NAMALWA (cell line): ENCODE measurements around the gene NRXN3.

Experiments
- DNase-seq: peaks from one replicate; pipeline ENCODE4 v3.0.0-alpha.2; 2015; ENCODE audit warnings: low spot score

Gene NRXN3

GRCh38 chr14:79293482-79294177 lies 1123.5 kb downstream of the NRXN3 start:
- no peak for DNase-seq

DNA sequence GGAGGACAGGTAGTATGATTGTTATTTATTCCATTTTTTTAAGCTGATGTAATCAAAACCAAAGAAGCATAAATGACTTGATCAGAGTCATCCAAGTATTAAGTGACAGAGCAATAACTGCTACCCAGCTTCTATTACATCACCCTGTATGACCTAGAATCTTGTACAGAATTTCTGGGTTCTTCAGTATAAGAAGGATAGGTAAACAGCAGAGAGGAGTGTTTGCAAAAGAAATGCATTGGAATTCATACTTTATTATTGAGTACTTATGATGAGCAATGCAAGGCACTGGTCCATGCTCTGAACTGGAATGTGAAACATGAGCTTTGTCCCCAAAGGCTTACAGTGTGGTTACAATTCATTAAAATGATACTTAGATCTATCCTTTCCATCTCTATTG lies 1124.3 kb downstream of the NRXN3 start:
- DNase-seq = no peak

- no peak for DNase-seq
Observed at GRCh38 chr14:79295385-79295784, 1125.2 kb downstream of the NRXN3 start.

DNA sequence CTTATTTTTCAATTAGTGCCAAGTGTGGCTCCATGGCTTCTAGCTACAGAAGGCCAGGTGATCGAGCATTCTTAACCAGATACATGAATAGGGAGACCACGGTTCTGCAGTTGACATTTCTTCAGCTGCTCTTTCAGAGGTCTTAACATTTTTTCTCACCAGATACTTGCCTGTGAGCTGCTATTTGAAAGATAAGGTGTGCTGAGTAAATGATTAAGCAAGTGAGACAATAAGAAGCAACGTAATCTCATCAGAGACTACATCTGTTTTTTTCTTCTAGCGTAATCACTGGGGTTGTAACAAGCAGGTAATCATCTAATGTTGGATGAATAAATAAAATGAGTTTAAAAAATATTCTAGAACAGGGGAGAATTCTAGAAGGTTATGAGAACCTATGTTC lies 1128.2 kb downstream of the NRXN3 start:
- no peak for DNase-seq

- DNase-seq = no peak
Observed at GRCh38 chr14:79299162-79299561, 1129.0 kb downstream of the NRXN3 start.

DNA sequence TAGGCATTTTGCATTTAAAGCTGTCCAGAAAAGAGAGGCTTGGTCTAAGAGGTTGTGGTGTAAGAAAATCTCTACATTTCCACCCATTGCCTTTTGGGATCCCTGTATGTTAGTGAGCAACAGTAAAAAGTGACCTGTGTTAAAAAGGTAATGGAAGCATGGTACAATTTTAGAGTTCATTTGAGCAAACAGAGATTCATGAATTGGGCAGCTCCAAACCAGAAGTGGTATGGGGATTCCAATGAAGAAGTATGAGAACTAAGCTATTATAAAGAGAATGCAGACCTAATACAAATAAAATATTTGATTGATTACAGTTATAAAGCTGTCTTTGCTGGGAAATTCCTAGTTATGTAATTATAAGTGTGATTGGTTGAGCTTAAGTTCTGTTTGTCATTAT lies 1134.1 kb downstream of the NRXN3 start:
- DNase-seq = no peak

DNA sequence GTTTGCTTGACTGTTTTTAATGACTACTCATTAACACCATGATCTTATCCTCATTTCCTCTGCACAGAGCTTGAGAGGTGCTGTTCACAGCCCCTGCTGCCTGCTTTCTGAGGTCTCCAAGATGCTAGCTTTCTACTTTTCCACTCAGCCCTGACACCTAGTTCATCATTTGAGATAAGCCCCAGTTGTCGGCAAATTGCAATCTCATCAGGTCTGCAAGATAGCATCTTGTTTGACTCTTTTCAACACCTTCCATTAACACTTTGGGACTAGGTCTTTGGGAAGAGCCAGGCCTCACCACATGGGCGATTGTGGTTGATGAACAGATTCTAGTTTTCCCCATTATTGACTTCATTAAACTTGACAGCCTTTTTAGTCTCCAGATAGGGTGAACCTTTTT lies 1136.4 kb downstream of the NRXN3 start:
- DNase-seq = no peak

DNA sequence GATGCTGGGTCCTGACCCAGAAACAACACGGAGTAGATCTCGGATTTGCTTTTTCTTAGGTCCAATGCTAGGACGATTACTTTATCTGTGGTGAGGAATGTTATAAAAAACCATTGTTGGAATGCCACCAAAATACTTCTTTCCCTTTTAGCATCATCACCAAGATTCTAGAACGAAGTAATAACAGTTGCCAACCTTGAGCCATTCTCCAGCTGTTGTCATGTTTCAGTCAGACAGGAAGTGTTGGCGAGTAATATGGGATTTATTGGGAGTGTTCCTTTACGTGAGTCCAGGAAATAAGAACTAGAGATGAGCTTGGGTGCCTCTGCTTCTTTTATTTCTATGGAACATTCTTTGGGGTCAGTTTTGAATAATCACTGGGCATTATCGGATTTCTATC lies 1148.2 kb downstream of the NRXN3 start:
- no peak for DNase-seq

DNA sequence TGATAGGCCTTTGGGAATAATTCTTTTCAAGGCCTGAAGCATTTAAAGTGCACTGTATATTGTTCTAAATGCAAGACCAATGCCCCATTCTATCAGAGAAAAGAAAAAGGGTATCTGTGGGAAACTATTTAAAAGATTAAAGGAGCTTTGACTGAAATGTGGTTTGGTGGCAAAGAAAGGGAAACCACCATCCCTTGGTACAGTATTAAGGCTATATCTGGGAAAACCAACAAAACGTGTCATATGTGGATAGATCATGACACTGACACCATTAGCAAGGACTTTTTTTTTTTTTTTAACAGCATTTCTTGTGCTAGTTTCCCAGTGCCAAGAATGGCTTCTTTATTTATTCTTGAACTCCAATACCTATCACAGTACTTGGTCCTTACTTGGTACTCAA lies 1150.4 kb downstream of the NRXN3 start:
- DNase-seq = no peak

DNA sequence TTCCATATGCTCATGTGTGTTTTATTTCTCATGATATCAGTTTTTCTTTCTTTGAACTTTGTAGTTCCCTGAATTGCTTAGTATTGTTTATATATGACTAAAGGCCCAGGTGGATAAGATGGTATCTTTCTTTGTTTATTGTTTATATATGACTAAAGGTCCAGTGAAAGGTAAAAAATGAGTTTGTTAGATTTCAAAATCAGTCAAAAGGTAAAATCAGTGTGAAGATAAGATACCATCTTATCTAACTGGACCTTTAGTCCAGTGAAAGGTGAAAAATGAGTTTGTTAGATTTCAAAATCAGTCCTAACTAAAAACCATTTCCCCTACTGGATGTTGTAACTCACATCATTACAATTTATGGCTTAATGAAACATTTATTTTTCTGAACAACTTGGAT lies 1150.9 kb downstream of the NRXN3 start:
- no peak for DNase-seq

DNA sequence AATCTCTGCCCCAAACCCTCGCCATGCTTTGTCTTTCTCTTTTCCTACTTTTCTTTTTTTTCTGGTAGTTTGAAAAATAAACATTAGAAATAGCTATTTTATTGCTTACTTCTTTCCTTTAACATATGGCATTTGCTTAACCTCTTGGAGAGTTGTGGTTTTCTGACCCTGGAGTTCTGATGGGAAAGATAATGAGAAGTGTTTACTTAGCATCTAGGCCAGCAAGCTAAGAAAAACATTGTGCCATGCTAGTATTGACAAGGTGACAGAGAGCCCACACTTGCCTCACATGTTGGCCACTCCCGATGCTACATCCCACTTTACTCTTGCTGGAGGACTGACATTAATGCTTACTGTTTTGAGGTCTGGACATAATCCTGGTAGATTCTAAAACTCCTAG lies 1154.9 kb downstream of the NRXN3 start:
- DNase-seq = no peak

DNA sequence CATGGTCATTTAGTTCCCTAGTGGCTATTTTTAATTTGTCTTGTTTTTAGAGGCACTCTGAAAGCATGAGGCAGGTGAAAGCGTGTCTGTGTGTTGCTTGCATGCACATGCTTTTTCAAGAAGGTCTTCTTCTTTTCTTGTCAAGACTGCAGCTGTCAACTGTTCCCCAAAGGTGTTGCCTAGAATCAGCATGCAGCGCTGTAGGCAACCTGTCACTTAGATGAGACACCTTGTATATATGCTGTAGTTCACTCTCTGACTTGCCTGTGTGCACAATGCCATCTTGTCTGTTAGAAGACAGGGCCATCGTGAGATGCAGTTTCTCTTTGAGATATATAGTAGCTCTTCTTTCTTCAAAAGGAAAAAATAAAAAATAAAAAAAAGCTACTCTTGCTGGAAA lies 1155.4 kb downstream of the NRXN3 start:
- DNase-seq = no peak

GRCh38 chr14:79328863-79329262 lies 1158.7 kb downstream of the NRXN3 start:
- no peak for DNase-seq

DNA sequence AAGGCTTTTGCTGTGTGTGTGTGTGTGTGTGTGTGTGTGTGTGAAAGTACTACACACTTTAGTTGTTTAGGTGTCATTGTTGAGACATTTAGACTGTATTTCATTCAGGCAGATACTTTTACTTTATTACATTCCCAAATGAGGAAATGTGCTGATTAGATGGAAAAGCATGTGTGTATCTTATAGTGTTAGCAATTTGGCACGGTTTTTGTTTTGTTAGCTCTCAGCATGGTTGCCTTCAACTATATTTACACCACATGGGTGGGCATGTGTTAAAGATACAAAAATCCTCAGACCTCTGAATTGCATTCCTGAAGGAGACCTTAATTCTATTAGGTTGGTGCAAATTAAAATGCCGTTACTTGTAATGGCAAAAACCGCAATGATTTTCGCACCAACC lies 1161.7 kb downstream of the NRXN3 start:
- no peak for DNase-seq

GRCh38 chr14:79332504-79333197 lies 1162.5 kb downstream of the NRXN3 start:
- no peak for DNase-seq

DNA sequence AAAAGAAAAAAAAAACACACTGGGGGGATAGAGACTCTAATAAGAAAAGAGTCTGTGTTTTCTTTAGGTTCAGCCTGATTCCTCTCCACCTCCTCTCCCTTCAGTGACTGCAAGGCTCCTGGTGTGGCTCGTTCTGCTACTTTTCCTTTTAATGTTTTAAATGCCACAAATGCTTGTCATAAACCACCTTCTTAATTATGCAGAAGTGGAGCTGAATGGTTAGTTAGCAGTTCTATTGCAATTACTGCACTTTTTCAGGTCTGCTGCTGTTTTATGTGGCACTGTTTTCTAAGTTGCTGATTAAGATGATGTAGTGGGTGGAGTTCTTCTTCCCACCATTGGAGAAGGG lies 1163.0 kb downstream of the NRXN3 start:
- no peak for DNase-seq

- no peak for DNase-seq
Observed at GRCh38 chr14:79334272-79334671, 1164.1 kb downstream of the NRXN3 start.

GRCh38 chr14:79337761-79338160 lies 1167.6 kb downstream of the NRXN3 start:
- DNase-seq = no peak

DNA sequence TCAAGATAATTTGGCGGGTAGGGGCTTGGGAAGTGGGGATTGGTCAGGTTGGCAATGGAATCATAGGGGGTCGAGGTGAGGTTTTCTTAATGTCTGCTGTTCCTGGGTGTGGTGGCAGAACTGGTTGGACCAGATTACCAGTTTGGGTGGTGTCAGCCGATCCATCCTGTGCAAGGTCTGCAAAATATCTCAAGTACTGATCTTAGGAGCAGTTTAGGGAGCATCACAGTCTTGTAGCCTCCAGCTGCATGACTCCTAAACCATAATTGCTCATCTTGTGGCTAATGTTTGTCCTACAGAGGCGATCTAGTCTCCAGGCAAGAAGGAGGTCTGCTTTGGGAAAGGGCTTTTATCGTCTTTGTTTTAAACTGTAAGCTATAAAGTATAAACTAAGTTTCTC lies 1172.8 kb downstream of the NRXN3 start:
- DNase-seq = no peak

- DNase-seq = no peak
Observed at GRCh38 chr14:79351011-79351410, 1180.8 kb downstream of the NRXN3 start.

GRCh38 chr14:79352076-79352630 lies 1182.0 kb downstream of the NRXN3 start:
- no peak for DNase-seq

GRCh38 chr14:79354336-79354735 lies 1184.2 kb downstream of the NRXN3 start:
- no peak for DNase-seq

- no peak for DNase-seq
Observed at GRCh38 chr14:79356040-79356439, 1185.9 kb downstream of the NRXN3 start.

GRCh38 chr14:79357307-79357706 lies 1187.1 kb downstream of the NRXN3 start:
- no peak for DNase-seq
